ENCODE measurements around the gene CHRM4. TPM values are rescaled to one million over a fixed set of nuclear protein-coding genes. Genes with fewer than 3 reads are reported as not detected.

The CHRM4 gene
- total RNA-seq, 1 experiment from 2014 or later, result not detected

GRCh38 chr11:46393231-46393616 lies 1.6 kb upstream of the CHRM4 start:
- intact Hi-C loops (cut with micrococcal nuclease), result no loop called here

DNA sequence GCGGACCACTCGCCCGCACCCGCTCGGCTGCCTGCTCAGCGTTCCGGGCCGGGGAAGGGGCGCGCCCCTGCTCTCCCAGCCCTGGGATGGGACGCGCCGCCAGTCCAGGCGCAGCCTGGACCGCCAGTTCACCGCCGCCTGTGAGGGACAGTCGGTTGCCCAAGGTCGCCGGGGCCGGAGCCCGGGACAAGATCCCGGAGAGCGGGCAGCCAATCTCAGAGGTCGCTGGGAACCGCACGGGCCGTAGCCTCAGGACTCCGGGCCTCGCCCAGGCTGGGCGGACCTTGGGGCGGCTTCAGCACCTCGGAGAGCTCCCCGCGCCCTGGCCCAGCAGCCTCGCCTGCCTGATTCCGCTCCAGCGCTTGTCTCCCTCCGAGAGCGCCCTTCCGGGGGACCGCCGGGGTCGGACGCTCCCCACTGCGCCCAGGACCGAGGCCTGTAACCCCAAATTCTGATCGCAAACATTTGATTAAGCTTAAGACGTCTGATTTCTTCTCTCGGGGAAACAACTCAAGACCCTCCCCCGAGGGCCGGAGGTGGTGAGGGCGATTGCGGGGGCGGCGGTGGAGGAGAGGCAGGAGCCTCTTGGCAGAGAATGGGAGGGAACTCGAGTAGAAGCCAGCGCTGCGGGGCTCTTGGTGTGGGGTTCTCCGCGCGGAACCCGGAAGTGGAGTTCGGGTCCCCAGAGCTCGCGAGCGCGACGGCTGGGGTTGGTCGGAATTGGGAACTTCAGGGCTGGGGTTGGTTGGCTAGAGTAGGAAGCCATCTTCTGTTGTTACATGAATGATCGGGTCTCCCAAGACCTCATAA lies 1.1 kb upstream of the CHRM4 start:
- H3K27me3 Mint-ChIP-seq (ENCODE audit: insufficient read depth, unreplicated experiment), result peaks cover 36% of the 10 kb centered on the region
- POLR2A ChIA-PET, result interaction anchor here (0.6 to 1.0 kb wide), 4 partner anchors 10 to 168 kb away, joined by 3 to 6 read pairs (median 3); no protein-coding TSS in a partner anchor
- no peaks in the 10 kb centered on the region for H3K9me3 Mint-ChIP-seq (ENCODE audit: unreplicated experiment)
- TF ChIP-seq CTCF (IDR thresholded peaks at IDR 0.05; ENCODE audit: unreplicated experiment), result no peak
- peaks cover 5% of the 10 kb centered on the region for H3K4me1 Mint-ChIP-seq (ENCODE audit: insufficient read depth, unreplicated experiment)
- intact Hi-C loops (cut with micrococcal nuclease), result no loop called here
- CTCF ChIA-PET, result interaction anchor here (0.6 to 1.7 kb wide), 5 partner anchors 13 to 226 kb away, joined by 3 to 7 read pairs (median 5); partner anchors contain the start of genes ATG13 and HARBI1
- H3K27ac Mint-ChIP-seq (ENCODE audit: low read depth, unreplicated experiment), result no peak overlapping the region
- H3K4me3 Mint-ChIP-seq (ENCODE audit: unreplicated experiment), result peak overlapping the region; percentile 35
- no TSS peak for BruUV-seq (replicated peaks)
- peak; percentile 69 for DNase-seq (ENCODE audit: unreplicated experiment)
- H3K36me3 Mint-ChIP-seq (ENCODE audit: insufficient read depth, unreplicated experiment), result peaks cover 3% of the 10 kb centered on the region

More at GRCh38 chr11:46393231-46393616, 1.6 kb upstream of the CHRM4 start:
- no peaks in the 10 kb centered on the region for H3K9me3 Mint-ChIP-seq (ENCODE audit: unreplicated experiment)
- POLR2A ChIA-PET, result interaction anchor here (0.6 to 1.0 kb wide), 3 partner anchors 10 to 167 kb away, joined by 3 to 6 read pairs (median 3); no protein-coding TSS in a partner anchor
- H3K4me1 Mint-ChIP-seq (ENCODE audit: insufficient read depth, unreplicated experiment), result peaks cover 5% of the 10 kb centered on the region
- H3K27me3 Mint-ChIP-seq (ENCODE audit: insufficient read depth, unreplicated experiment), result peaks cover 30% of the 10 kb centered on the region
- no peak for TF ChIP-seq CTCF (IDR thresholded peaks at IDR 0.05; ENCODE audit: unreplicated experiment)
- H3K27ac Mint-ChIP-seq (ENCODE audit: low read depth, unreplicated experiment), result no peak overlapping the region
- no TSS peak for BruUV-seq (replicated peaks)
- H3K4me3 Mint-ChIP-seq (ENCODE audit: unreplicated experiment), result no peak overlapping the region
- DNase-seq (ENCODE audit: unreplicated experiment), result no peak
- peaks cover 8% of the 10 kb centered on the region for H3K36me3 Mint-ChIP-seq (ENCODE audit: insufficient read depth, unreplicated experiment)
- CTCF ChIA-PET, result interaction anchor here (1.0 to 1.4 kb wide), 2 partner anchors 13 to 136 kb away, joined by 3 to 5 read pairs; no protein-coding TSS in a partner anchor

GRCh38 chr11:46391186-46391577 lies 394 bp downstream of the CHRM4 start:
- no peaks in the 10 kb centered on the region for H3K9me3 Mint-ChIP-seq (ENCODE audit: unreplicated experiment)
- POLR2A ChIA-PET, result no interaction called here
- BruUV-seq (replicated peaks), result no TSS peak

More at GRCh38 chr11:46391186-46391577, 394 bp downstream of the CHRM4 start:
- CTCF ChIA-PET, result interaction anchor here (1.0 to 3.5 kb wide), 3 partner anchors 145 to 227 kb away, joined by 3 to 24 read pairs (median 6); no protein-coding TSS in a partner anchor
- Mint-ChIP-seq H3K27ac (ENCODE audit: low read depth, unreplicated experiment) (no peak overlapping the region), H3K27me3 (ENCODE audit: insufficient read depth, unreplicated experiment) (peaks cover 40% of the 10 kb centered on the region), H3K36me3 (ENCODE audit: insufficient read depth, unreplicated experiment) (no peaks in the 10 kb centered on the region), H3K4me1 (ENCODE audit: insufficient read depth, unreplicated experiment) (peaks cover 11% of the 10 kb centered on the region), H3K4me3 (ENCODE audit: unreplicated experiment) (no peak overlapping the region)
- no peak for DNase-seq (ENCODE audit: unreplicated experiment)
- TF ChIP-seq CTCF (IDR thresholded peaks at IDR 0.05; ENCODE audit: unreplicated experiment), result no peak
- intact Hi-C loops (cut with micrococcal nuclease), result no loop called here
